ENCODE results near the gene PALM2AKAP2. TPM values are rescaled to one million over a fixed set of nuclear protein-coding genes. Genes with fewer than 3 reads are reported as not detected.

PALM2AKAP2 gene
- total RNA-seq, 1 donor from 2014 or later = 1.0 TPM

GRCh38 chr9:109770101-109770500 is 9.9 kb upstream of the PALM2AKAP2 start:
- Mint-ChIP-seq H3K27ac (ENCODE audit: unreplicated experiment) (no peak overlapping the region), H3K4me3 (ENCODE audit: unreplicated experiment) (no peak overlapping the region), H3K4me1 (ENCODE audit: low read depth, unreplicated experiment) (peaks cover 2% of the 10 kb centered on the region), H3K36me3 (ENCODE audit: unreplicated experiment) (no peaks in the 10 kb centered on the region), H3K27me3 (ENCODE audit: unreplicated experiment) (no peaks in the 10 kb centered on the region), H3K9me3 (ENCODE audit: unreplicated experiment) (no peaks in the 10 kb centered on the region)
- DNase-seq = no peak
- no peak for TF ChIP-seq CTCF (IDR thresholded peaks at IDR 0.05; ENCODE audit: partially characterized antibody, unreplicated experiment)

DNA sequence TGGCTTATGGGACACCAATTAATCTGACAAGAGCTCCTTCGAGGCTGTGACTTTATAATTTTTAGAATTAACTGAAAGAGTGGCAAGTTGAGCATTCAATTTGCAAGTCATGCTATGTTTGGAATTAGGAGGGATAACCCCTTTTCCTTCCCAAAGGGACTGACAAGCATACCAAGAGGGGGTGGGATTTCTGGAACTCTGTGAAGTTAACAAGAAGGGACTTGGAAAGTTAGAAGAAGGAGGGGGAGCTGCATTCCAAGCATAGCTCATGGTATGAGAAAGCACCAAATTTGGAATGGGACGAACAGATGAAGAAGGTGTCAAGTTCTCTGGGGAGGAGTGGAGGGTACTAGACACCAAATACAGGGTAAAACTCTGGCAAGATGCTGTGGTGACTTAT is 8.9 kb upstream of the PALM2AKAP2 start:
- Mint-ChIP-seq H3K36me3 (ENCODE audit: unreplicated experiment) (no peaks in the 10 kb centered on the region), H3K27me3 (ENCODE audit: unreplicated experiment) (no peaks in the 10 kb centered on the region), H3K27ac (ENCODE audit: unreplicated experiment) (no peak overlapping the region), H3K9me3 (ENCODE audit: unreplicated experiment) (no peaks in the 10 kb centered on the region), H3K4me1 (ENCODE audit: low read depth, unreplicated experiment) (peaks cover 2% of the 10 kb centered on the region), H3K4me3 (ENCODE audit: unreplicated experiment) (no peak overlapping the region)
- no peak for DNase-seq
- TF ChIP-seq CTCF (IDR thresholded peaks at IDR 0.05; ENCODE audit: partially characterized antibody, unreplicated experiment) = no peak

DNA sequence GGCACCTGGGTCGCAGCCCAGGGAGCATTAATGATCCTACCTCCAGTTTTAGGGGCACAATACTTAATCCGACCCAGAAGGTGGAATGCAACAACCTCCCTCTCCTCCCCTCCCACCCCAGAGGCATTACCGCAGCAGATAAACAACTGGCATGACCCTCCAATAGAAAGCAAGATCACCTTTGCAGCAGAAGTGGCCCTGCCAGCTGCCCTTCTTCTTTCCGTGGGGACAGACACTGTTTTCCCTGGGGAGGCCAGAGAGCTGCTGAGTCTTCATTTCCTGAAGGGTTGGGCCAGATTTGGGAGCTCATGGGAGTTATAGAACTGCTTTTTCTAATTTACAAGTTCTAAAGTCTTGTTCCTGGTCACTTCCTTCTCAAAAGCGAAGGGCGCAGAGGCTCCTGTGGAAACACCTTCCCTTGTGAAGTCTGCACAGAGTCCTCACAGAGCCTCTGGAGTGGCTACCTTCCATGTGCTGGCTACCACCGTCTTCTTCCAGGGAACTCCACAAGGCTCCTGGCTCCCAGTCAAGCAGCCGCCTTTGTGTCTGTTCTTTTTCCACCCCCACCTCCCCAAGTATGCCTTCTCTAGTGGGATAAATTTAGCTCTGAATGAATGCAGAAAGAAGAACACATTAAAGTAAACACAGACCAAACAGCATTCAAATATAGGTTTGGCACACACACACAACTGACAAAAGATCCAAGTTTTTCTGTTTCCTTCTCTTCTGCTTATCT is 8.0 kb upstream of the PALM2AKAP2 start:
- TF ChIP-seq CTCF (IDR thresholded peaks at IDR 0.05; ENCODE audit: partially characterized antibody, unreplicated experiment) = no peak
- Mint-ChIP-seq H3K27ac (ENCODE audit: unreplicated experiment) (no peak overlapping the region), H3K36me3 (ENCODE audit: unreplicated experiment) (no peaks in the 10 kb centered on the region), H3K4me1 (ENCODE audit: low read depth, unreplicated experiment) (peaks cover under 1% of the 10 kb centered on the region), H3K27me3 (ENCODE audit: unreplicated experiment) (no peaks in the 10 kb centered on the region), H3K9me3 (ENCODE audit: unreplicated experiment) (no peaks in the 10 kb centered on the region), H3K4me3 (ENCODE audit: unreplicated experiment) (no peak overlapping the region)
- DNase-seq = no peak

- H3K36me3 Mint-ChIP-seq (ENCODE audit: unreplicated experiment) = no peaks in the 10 kb centered on the region
- no peak for TF ChIP-seq CTCF (IDR thresholded peaks at IDR 0.05; ENCODE audit: partially characterized antibody, unreplicated experiment)
- H3K27me3 Mint-ChIP-seq (ENCODE audit: unreplicated experiment) = peaks cover 1% of the 10 kb centered on the region
- peaks cover 2% of the 10 kb centered on the region for H3K9me3 Mint-ChIP-seq (ENCODE audit: unreplicated experiment)
- DNase-seq = no peak
- no peak overlapping the region for H3K27ac Mint-ChIP-seq (ENCODE audit: unreplicated experiment)
- H3K4me1 Mint-ChIP-seq (ENCODE audit: low read depth, unreplicated experiment) = peaks cover 1% of the 10 kb centered on the region
- no peak overlapping the region for H3K4me3 Mint-ChIP-seq (ENCODE audit: unreplicated experiment)
Observed at GRCh38 chr9:109775516-109775915, 4.5 kb upstream of the PALM2AKAP2 start.

- Mint-ChIP-seq H3K4me1 (ENCODE audit: low read depth, unreplicated experiment) (peaks cover 4% of the 10 kb centered on the region), H3K27me3 (ENCODE audit: unreplicated experiment) (peaks cover 3% of the 10 kb centered on the region), H3K9me3 (ENCODE audit: unreplicated experiment) (peaks cover 5% of the 10 kb centered on the region), H3K4me3 (ENCODE audit: unreplicated experiment) (no peak overlapping the region), H3K36me3 (ENCODE audit: unreplicated experiment) (no peaks in the 10 kb centered on the region), H3K27ac (ENCODE audit: unreplicated experiment) (no peak overlapping the region)
- DNase-seq = no peak
- no peak for TF ChIP-seq CTCF (IDR thresholded peaks at IDR 0.05; ENCODE audit: partially characterized antibody, unreplicated experiment)
Observed at GRCh38 chr9:109776391-109776790, 3.6 kb upstream of the PALM2AKAP2 start.
